ENCODE measurements around the gene SEH1L.

SEH1L gene

GRCh38 chr18:13026583-13027270 is 78.9 kb downstream of the SEH1L start:
- in situ Hi-C loops (cut with MboI; ENCODE audit: low sequenced_read_pairs), result no loop called here

DNA sequence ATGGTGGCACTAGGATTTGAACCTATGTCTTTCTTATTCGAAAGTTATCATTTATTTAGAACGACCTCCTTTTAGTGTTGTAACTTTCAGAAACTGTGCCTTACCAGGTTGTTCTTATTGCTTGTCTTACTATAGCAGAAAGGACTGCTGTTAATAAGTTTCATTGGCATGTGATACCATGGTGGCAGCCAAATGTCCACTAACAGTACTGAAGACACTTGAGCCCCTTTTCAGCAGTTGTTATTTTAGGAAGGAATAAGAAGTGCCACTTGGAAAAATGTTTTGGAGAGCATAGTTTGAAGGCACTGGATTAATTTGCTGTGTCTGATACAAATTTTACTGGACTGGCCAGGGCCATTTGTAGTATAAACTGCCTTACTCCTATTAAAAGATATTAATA is 81.1 kb downstream of the SEH1L start:
- in situ Hi-C loops (cut with MboI; ENCODE audit: low sequenced_read_pairs), result no loop called here

DNA sequence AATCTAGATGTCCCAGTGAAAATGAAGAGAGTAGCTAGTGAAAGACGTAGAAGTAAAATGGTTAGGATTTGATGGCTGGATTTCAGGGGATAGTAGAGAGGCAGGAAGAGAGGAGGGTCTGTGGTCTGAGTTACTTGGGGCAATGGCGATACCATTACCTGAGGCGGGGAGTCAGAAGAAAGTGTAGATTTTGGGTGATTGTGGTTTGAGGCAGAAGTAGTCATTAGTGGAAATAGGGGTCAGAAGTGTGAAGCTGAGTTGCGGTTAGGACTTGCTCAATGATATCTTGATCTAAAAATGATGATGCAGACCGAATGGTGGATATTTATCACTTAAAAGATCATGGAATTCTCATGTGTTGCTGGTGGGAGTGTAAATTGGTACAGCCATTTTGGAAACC is 84.4 kb downstream of the SEH1L start:
- in situ Hi-C loops (cut with MboI; ENCODE audit: low sequenced_read_pairs), result no loop called here

DNA sequence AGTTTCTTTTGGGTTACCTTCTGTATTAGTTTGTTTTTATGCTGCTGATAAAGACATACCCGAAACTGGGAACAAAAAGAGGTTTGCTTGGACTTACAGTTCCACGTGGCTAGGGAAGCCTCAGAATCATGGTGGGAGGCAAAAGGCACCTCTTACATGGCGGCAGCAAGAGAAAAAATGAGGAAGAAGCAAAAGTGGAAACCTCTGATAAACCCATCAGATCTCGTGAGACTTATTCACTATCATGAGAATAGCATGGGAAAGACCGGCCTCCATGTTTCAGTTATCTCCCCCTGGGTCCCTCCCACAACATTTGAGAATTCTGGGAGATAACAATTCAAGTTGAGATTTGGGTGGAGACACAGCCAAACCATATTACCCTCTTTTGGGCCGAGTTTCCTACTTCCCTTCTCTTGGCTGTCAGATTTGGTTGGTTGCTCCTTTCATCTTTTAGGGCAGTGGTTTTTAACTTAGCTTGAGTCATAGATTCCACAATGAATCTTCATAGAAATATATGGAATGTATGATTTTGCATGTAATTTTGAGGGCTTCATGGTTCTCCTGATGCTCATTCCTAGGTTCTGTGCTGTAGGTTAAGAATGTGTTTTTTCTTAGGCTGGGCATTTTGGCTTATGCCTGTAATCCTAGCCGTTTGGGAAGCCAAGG is 87.6 kb downstream of the SEH1L start:
- in situ Hi-C loops (cut with MboI; ENCODE audit: low sequenced_read_pairs), result no loop called here

DNA sequence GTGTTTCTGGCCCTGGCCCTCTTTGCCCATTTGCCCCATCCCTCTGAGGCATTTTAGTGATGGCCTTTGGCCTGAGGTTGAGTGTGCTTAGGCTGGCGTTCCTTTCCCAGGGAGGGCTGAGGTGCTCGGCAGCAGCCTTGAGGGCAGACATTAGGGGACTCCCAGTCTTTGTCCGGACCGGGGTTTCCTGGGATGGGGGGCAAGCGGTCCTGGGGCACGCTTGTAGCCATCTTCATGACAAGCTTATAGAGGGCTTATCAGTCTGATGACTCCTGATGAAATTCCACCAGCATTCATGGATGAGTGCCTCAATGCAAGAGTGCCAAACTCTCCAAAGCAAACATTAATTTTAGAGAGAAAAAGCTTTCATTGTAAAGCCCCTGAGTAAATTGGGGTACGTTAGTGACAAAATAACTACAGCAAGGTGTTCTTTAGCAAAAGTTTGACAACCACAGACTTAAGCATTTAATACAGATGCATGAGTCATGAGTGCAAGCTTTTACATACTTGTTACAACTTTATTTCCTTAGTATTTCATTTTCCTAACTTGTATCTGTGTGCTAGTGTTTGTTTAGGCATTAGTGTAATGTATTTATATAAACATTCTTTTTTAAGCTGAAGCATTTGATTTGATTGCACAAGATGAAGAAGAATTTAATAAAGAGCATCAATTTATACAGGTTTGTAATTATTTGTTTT is 89.0 kb downstream of the SEH1L start:
- in situ Hi-C loops (cut with MboI; ENCODE audit: low sequenced_read_pairs), result no loop called here
